Measurements from ENCODE around the gene CD82.
A peak's percentile ranks its signal among the peaks of the same experiment; 100 is the strongest.

CD82 gene

DNA sequence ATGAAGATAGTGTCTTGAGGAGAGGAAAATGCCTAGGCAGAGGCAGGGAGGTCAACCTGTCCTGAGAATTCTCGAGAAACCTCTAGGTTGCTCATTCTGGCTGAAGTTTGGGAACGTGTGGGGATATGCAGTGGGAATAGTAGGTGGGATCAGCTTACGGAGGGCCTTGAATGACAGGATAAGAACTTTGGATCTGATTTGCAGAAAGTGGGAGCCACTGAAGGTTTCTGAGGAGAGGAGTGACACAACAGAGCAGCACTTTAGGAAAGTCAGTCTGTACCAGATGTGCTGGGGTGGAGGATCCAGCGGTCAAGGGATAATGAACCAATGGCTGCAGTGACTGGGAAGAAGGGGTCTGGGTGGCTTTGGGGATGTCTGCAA lies 2.4 kb downstream of the CD82 start:
- Histone ChIP-seq H2BK5ac (ENCODE audit: low read depth, low read length, poor library complexity, severe bottlenecking) (peak overlapping the region; percentile 91), H3K79me1 (replicated peaks; ENCODE audit: low read length, poor library complexity, severe bottlenecking) (no peaks in the 10 kb centered on the region), H3K4ac (ENCODE audit: low read depth in 1 of 2, low read length in 2 of 2) (peak overlapping the region in 1 of 2 experiments; percentile 98), H2AK5ac (ENCODE audit: low read length, severe bottlenecking) (peak overlapping the region; percentile 85), H3K36me3 (ENCODE audit: control insufficient read depth in 1 of 2, insufficient read depth in 2 of 2, low read depth in 1 of 2, low read length in 2 of 2) (peaks cover 0 to 20% of the 10 kb centered on the region in 2 experiments), H2BK15ac (ENCODE audit: low read depth, poor library complexity, severe bottlenecking) (no peak overlapping the region), H3K27ac (ENCODE audit: low read length, poor library complexity, severe bottlenecking) (peak overlapping the region; percentile 94), H3K9ac (ENCODE audit: low read length) (no peak overlapping the region), H3K4me2 (ENCODE audit: low read length, poor library complexity, severe bottlenecking) (peak overlapping the region; percentile 0), H3K4me3 (ENCODE audit: insufficient read depth in 1 of 2, low read depth in 1 of 2, low read length in 2 of 2) (no peak overlapping the region), H3K14ac (ENCODE audit: low read length in 2 of 2) (peak overlapping the region in 1 of 2 experiments; percentile 89), H2AFZ (ENCODE audit: low read depth, low read length) (no peak overlapping the region), H3K9me3 (ENCODE audit: control insufficient read depth, low read length) (no peaks in the 10 kb centered on the region), H3K18ac (ENCODE audit: low read depth in 1 of 2, low read length in 2 of 2) (peak overlapping the region; percentile 47 to 99), H2BK12ac (ENCODE audit: low read length in 2 of 2) (peak overlapping the region; percentile 11 to 99), H3K27me3 (ENCODE audit: control insufficient read depth in 1 of 2, insufficient read depth in 1 of 2, low read length in 2 of 2) (no peaks in the 10 kb centered on the region), H4K8ac (ENCODE audit: low read length) (no peak overlapping the region), H2BK120ac (ENCODE audit: low read depth, low read length) (peak overlapping the region; percentile 57), H4K91ac (ENCODE audit: low read length) (peak overlapping the region; percentile 91), H3K4me1 (ENCODE audit: control insufficient read depth, insufficient read depth, low read depth, low read length) (peaks cover 62% of the 10 kb centered on the region), H3K23ac (ENCODE audit: low read length in 2 of 2) (no peak overlapping the region)
- 86% methylated on average over 4 of the region's 4 CpGs for WGBS
- peak; percentile 24 for DNase-seq

DNA sequence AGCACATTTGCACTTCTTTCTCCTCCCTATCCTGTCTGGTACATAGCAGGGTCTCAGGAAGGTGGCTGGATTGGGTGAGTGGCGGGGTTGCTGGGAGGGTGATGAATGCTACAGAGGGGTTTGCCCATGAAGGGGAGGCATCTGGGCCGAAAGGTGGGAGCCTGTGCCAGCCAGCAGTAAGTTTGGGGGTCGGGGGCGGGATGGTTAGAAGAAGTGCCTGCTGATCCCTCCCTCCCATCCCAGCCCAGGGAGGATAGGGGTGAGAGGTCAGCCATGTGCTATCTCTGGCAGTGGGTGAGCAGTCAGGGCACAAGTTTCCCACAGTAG lies 2.8 kb downstream of the CD82 start:
- no peaks in the 10 kb centered on the region for H3K9me3 ChIP-seq (ENCODE audit: control insufficient read depth, low read length)

DNA sequence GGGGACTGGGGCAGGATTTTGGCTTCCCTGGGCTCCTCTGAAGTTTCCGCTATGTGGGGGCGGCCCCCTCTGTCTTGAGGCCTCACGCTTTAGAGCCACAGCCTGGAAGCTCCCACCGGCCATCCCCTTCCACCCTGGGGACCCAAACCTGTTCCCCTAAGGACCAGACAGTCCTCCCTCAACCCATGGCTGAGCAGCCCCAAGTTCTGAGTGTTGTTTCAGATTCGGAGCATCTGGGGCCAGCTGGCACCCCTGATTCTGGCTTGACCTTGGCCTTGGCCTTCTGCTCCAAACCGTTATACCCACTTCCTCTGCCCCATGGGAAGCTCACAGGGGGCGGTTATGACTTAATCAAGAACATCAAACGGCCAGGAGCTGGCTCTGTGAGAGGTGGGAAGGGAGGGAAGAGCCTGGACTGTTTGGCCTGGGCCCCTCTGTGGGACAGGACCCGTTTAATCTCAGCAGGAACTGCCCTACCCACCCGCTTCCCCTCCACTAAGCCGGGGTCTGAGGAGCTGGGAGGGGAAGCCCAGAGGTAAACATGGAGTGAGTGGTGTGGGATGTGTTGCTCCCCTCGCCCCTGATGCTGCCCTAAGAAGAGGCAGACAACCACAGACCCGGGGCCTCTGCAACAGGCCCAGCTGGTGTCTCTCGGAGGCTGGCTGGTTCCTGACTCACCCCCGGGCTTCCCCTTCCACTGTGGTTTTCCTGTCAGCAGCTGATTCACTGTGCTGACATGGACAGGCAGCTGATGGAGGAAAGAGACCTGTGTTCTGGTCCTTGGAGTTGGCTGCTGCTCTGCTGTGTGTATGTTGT lies 3.4 kb downstream of the CD82 start:
- Histone ChIP-seq H3K79me1 (replicated peaks; ENCODE audit: low read length, poor library complexity, severe bottlenecking) (no peaks in the 10 kb centered on the region), H3K9me3 (ENCODE audit: control insufficient read depth, low read length) (no peaks in the 10 kb centered on the region)
- 31% methylated on average over 10 of the region's 15 CpGs for WGBS

More for the DNA sequence above, 2.8 kb downstream of the CD82 start:
- Histone ChIP-seq H3K9ac (ENCODE audit: low read length) (peak overlapping the region; percentile 79), H3K36me3 (ENCODE audit: control insufficient read depth in 1 of 2, insufficient read depth in 2 of 2, low read depth in 1 of 2, low read length in 2 of 2) (peaks cover 0 to 20% of the 10 kb centered on the region in 2 experiments), H3K27ac (ENCODE audit: low read length, poor library complexity, severe bottlenecking) (peak overlapping the region; percentile 94), H2AFZ (ENCODE audit: low read depth, low read length) (no peak overlapping the region), H3K14ac (ENCODE audit: low read length in 2 of 2) (peak overlapping the region in 1 of 2 experiments; percentile 89), H3K4me1 (ENCODE audit: control insufficient read depth, insufficient read depth, low read depth, low read length) (peaks cover 59% of the 10 kb centered on the region), H3K4me3 (ENCODE audit: insufficient read depth in 1 of 2, low read depth in 1 of 2, low read length in 2 of 2) (no peak overlapping the region), H3K18ac (ENCODE audit: low read depth in 1 of 2, low read length in 2 of 2) (peak overlapping the region; percentile 47 to 99), H3K23ac (ENCODE audit: low read length in 2 of 2) (peak overlapping the region in 1 of 2 experiments; percentile 6), H3K27me3 (ENCODE audit: control insufficient read depth in 1 of 2, insufficient read depth in 1 of 2, low read length in 2 of 2) (no peaks in the 10 kb centered on the region), H2BK12ac (ENCODE audit: low read length in 2 of 2) (peak overlapping the region; percentile 11 to 99), H2BK120ac (ENCODE audit: low read depth, low read length) (peak overlapping the region; percentile 57), H2BK15ac (ENCODE audit: low read depth, poor library complexity, severe bottlenecking) (peak overlapping the region; percentile 73), H3K79me1 (replicated peaks; ENCODE audit: low read length, poor library complexity, severe bottlenecking) (no peaks in the 10 kb centered on the region), H4K91ac (ENCODE audit: low read length) (peak overlapping the region; percentile 91), H4K8ac (ENCODE audit: low read length) (peak overlapping the region; percentile 58), H2AK5ac (ENCODE audit: low read length, severe bottlenecking) (peak overlapping the region; percentile 85), H3K4me2 (ENCODE audit: low read length, poor library complexity, severe bottlenecking) (no peak overlapping the region), H2BK5ac (ENCODE audit: low read depth, low read length, poor library complexity, severe bottlenecking) (peak overlapping the region; percentile 91), H3K4ac (ENCODE audit: low read depth in 1 of 2, low read length in 2 of 2) (peak overlapping the region; percentile 79 to 98)
- 91% methylated on average over 1 of the region's 4 CpGs for WGBS
- no peak for DNase-seq

DNA sequence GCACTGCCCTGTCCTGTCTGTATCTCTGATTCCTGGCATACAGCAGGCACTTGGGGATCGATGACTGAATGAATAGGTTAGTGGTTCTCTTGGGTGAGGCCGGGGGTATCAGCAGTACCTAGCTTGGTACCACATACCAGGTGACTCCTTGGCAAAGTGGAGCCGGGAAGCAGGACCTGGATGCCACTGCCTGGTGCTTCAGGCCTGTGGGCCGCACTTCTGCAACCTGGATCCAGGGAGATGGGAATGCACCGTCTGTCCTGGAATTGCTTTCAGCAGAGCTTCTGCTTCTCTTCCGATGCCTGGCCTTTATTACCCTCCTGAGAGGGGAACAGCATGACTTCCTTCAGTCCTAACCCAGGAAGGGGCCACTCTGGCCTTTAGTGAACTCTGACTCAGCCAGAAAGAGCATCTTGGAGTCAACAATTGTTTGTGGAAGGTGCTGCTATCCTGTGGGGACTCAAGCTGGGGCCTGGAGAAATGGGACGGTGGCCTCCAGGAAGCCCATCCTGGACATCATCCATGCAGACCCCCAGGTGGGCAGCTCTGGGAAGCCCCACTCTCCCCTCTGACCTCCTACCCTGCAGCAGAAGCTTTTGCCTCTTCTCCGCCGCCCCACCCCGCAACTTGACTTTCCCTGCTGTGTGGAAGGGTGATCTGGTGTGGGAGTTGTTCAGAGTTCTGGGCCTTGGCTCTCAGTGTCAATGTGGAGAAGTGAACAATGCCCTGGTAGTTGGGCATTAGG lies 5.1 kb downstream of the CD82 start:
- peak overlapping the region; percentile 90 for H2BK120ac ChIP-seq (ENCODE audit: low read depth, low read length)
- WGBS = 52% methylated on average over 10 of the region's 10 CpGs
- DNase-seq = peak; percentile 68
- peak overlapping the region in 1 of 2 experiments; percentile 66 for H3K23ac ChIP-seq (ENCODE audit: low read length in 2 of 2)
- H3K9ac ChIP-seq (ENCODE audit: low read length) = no peak overlapping the region
- peak overlapping the region; percentile 68 for H2BK15ac ChIP-seq (ENCODE audit: low read depth, poor library complexity, severe bottlenecking)
- H3K4me1 ChIP-seq (ENCODE audit: control insufficient read depth, insufficient read depth, low read depth, low read length) = peaks cover 61% of the 10 kb centered on the region
- H3K4me2 ChIP-seq (ENCODE audit: low read length, poor library complexity, severe bottlenecking) = no peak overlapping the region
- peak overlapping the region; percentile 88 to 92 for H2BK12ac ChIP-seq (ENCODE audit: low read length in 2 of 2)
- H3K79me1 ChIP-seq (replicated peaks; ENCODE audit: low read length, poor library complexity, severe bottlenecking) = no peaks in the 10 kb centered on the region
- H3K4me3 ChIP-seq (ENCODE audit: insufficient read depth in 1 of 2, low read depth in 1 of 2, low read length in 2 of 2) = no peak overlapping the region
- H3K9me3 ChIP-seq (ENCODE audit: control insufficient read depth, low read length) = no peaks in the 10 kb centered on the region
- H4K8ac ChIP-seq (ENCODE audit: low read length) = peak overlapping the region; percentile 90
- H4K91ac ChIP-seq (ENCODE audit: low read length) = peak overlapping the region; percentile 97
- peak overlapping the region; percentile 96 for H2AK5ac ChIP-seq (ENCODE audit: low read length, severe bottlenecking)
- no peak overlapping the region for H2AFZ ChIP-seq (ENCODE audit: low read depth, low read length)
- peak overlapping the region; percentile 94 for H3K27ac ChIP-seq (ENCODE audit: low read length, poor library complexity, severe bottlenecking)
- H2BK5ac ChIP-seq (ENCODE audit: low read depth, low read length, poor library complexity, severe bottlenecking) = peak overlapping the region; percentile 68
- peak overlapping the region; percentile 95 for H3K18ac ChIP-seq (ENCODE audit: low read depth in 1 of 2, low read length in 2 of 2)
- H3K4ac ChIP-seq (ENCODE audit: low read depth in 1 of 2, low read length in 2 of 2) = peak overlapping the region; percentile 98 to 99
- H3K36me3 ChIP-seq (ENCODE audit: control insufficient read depth in 1 of 2, insufficient read depth in 2 of 2, low read depth in 1 of 2, low read length in 2 of 2) = peaks cover 0 to 23% of the 10 kb centered on the region in 2 experiments
- H3K27me3 ChIP-seq (ENCODE audit: control insufficient read depth in 1 of 2, insufficient read depth in 1 of 2, low read length in 2 of 2) = no peaks in the 10 kb centered on the region
- peak overlapping the region in 1 of 2 experiments; percentile 94 for H3K14ac ChIP-seq (ENCODE audit: low read length in 2 of 2)

More for the DNA sequence above, 3.4 kb downstream of the CD82 start:
- H3K27ac ChIP-seq (ENCODE audit: low read length, poor library complexity, severe bottlenecking) = peak overlapping the region; percentile 94
- H3K18ac ChIP-seq (ENCODE audit: low read depth in 1 of 2, low read length in 2 of 2) = peak overlapping the region; percentile 47 to 99
- peak overlapping the region; percentile 13 for H3K4me2 ChIP-seq (ENCODE audit: low read length, poor library complexity, severe bottlenecking)
- no peak overlapping the region for H2AFZ ChIP-seq (ENCODE audit: low read depth, low read length)
- H3K4me3 ChIP-seq (ENCODE audit: insufficient read depth in 1 of 2, low read depth in 1 of 2, low read length in 2 of 2) = peak overlapping the region in 1 of 2 experiments; percentile 11
- no peaks in the 10 kb centered on the region for H3K27me3 ChIP-seq (ENCODE audit: control insufficient read depth in 1 of 2, insufficient read depth in 1 of 2, low read length in 2 of 2)
- peak overlapping the region; percentile 58 for H4K8ac ChIP-seq (ENCODE audit: low read length)
- peak; percentile 99 for DNase-seq
- H3K4me1 ChIP-seq (ENCODE audit: control insufficient read depth, insufficient read depth, low read depth, low read length) = peaks cover 61% of the 10 kb centered on the region
- H3K9ac ChIP-seq (ENCODE audit: low read length) = peak overlapping the region; percentile 79
- H2BK120ac ChIP-seq (ENCODE audit: low read depth, low read length) = peak overlapping the region; percentile 57
- peak overlapping the region; percentile 79 to 98 for H3K4ac ChIP-seq (ENCODE audit: low read depth in 1 of 2, low read length in 2 of 2)
- H3K14ac ChIP-seq (ENCODE audit: low read length in 2 of 2) = peak overlapping the region in 1 of 2 experiments; percentile 89
- H2BK12ac ChIP-seq (ENCODE audit: low read length in 2 of 2) = peak overlapping the region; percentile 70 to 99
- peak overlapping the region; percentile 91 for H2BK5ac ChIP-seq (ENCODE audit: low read depth, low read length, poor library complexity, severe bottlenecking)
- peak overlapping the region; percentile 85 for H2AK5ac ChIP-seq (ENCODE audit: low read length, severe bottlenecking)
- H3K36me3 ChIP-seq (ENCODE audit: control insufficient read depth in 1 of 2, insufficient read depth in 2 of 2, low read depth in 1 of 2, low read length in 2 of 2) = peaks cover 0 to 20% of the 10 kb centered on the region in 2 experiments
- H3K23ac ChIP-seq (ENCODE audit: low read length in 2 of 2) = peak overlapping the region in 1 of 2 experiments; percentile 6
- peak overlapping the region; percentile 88 for H2BK15ac ChIP-seq (ENCODE audit: low read depth, poor library complexity, severe bottlenecking)
- H4K91ac ChIP-seq (ENCODE audit: low read length) = peak overlapping the region; percentile 91
